GM19240 (cell line): ENCODE data around the gene TMCC3.
"Not testable (repeated sequence)": the region's sequence is repeated elsewhere in the genome, so short reads cannot be mapped to it uniquely, and the experiment has no call there.

Source experiments
- DNase-seq: peaks from one replicate; pipeline ENCODE4 v3.0.0; 2011; ENCODE audit warnings: low spot score; ENCODE audit not compliant: insufficient read length

Gene TMCC3

GRCh38 chr12:94575024-94575423 lies 75.3 kb downstream of the TMCC3 start:
- DNase-seq = no peak

- no peak for DNase-seq
Measured at GRCh38 chr12:94571556-94571955, 78.8 kb downstream of the TMCC3 start.

- no peak for DNase-seq
Measured at GRCh38 chr12:94570161-94570560, 80.2 kb downstream of the TMCC3 start.

- no peak for DNase-seq
Measured at GRCh38 chr12:94567761-94568160, 82.6 kb downstream of the TMCC3 start.

GRCh38 chr12:94566345-94566744 lies 84.0 kb downstream of the TMCC3 start:
- no peak for DNase-seq

GRCh38 chr12:94565683-94566082 lies 84.7 kb downstream of the TMCC3 start:
- DNase-seq = no peak

- DNase-seq = no peak
Measured at GRCh38 chr12:94563286-94563685, 87.1 kb downstream of the TMCC3 start.

GRCh38 chr12:94561943-94562411 lies 88.4 kb downstream of the TMCC3 start:
- peak; percentile 30 for DNase-seq

GRCh38 chr12:94560431-94561221 lies 89.7 kb downstream of the TMCC3 start:
- peak; percentile 33 for DNase-seq

- no peak for DNase-seq
Measured at GRCh38 chr12:94558612-94559011, 91.7 kb downstream of the TMCC3 start.

- no peak for DNase-seq
Measured at GRCh38 chr12:94557746-94558295, 92.5 kb downstream of the TMCC3 start.

GRCh38 chr12:94555687-94556086 lies 94.7 kb downstream of the TMCC3 start:
- no peak for DNase-seq

- DNase-seq = no peak
Measured at GRCh38 chr12:94553875-94554274, 96.5 kb downstream of the TMCC3 start.

GRCh38 chr12:94553130-94553519 lies 97.2 kb downstream of the TMCC3 start:
- DNase-seq = no peak

- DNase-seq = no peak
Measured at GRCh38 chr12:94551810-94552209, 98.5 kb downstream of the TMCC3 start.

- DNase-seq = no peak
Measured at GRCh38 chr12:94550964-94551363, 99.4 kb downstream of the TMCC3 start.

GRCh38 chr12:94548833-94549232 lies 101.5 kb downstream of the TMCC3 start:
- DNase-seq = not testable (repeated sequence)

GRCh38 chr12:94545935-94546771 lies 104.2 kb downstream of the TMCC3 start:
- DNase-seq = peak; percentile 45

GRCh38 chr12:94544355-94544754 lies 106.0 kb downstream of the TMCC3 start:
- no peak for DNase-seq

GRCh38 chr12:94538318-94538717 lies 112.0 kb downstream of the TMCC3 start:
- DNase-seq = no peak

GRCh38 chr12:94536040-94536965 lies 114.1 kb downstream of the TMCC3 start:
- DNase-seq = no peak
